Dendritic cell treated with granulocyte-macrophage colony-stimulating factor and Interleukin-4, amounts not matched to agents 40 ng/mL and 50 ng/mL, for 4 days (primary cell): ENCODE results near the gene PDZD8.
"Not testable (repeated sequence)": the region's sequence is repeated elsewhere in the genome, so short reads cannot be mapped to it uniquely, and the experiment has no call there.

Experiments
- H3K27ac Mint-ChIP-seq: one replicate; pipeline ENCODE4 v1.8.0; 2022; ENCODE audit warnings: mild to moderate bottlenecking, mixed read lengths
- H3K27me3 Mint-ChIP-seq: one replicate; pipeline ENCODE4 v1.8.0; 2022; ENCODE audit warnings: mild to moderate bottlenecking, mixed read lengths
- H3K36me3 Mint-ChIP-seq: one replicate; pipeline ENCODE4 v1.8.0; 2022; ENCODE audit warnings: low read depth, mixed read lengths
- H3K4me1 Mint-ChIP-seq: one replicate; pipeline ENCODE4 v1.8.0; 2022; ENCODE audit warnings: low read depth, mixed read lengths
- H3K4me3 Mint-ChIP-seq: one replicate; pipeline ENCODE4 v1.8.0; 2022; ENCODE audit warnings: mild to moderate bottlenecking, moderate library complexity, mixed read lengths
- H3K9me3 Mint-ChIP-seq: one replicate; pipeline ENCODE4 v1.8.0; 2022; ENCODE audit warnings: mixed read lengths
- intact Hi-C: fragments of 100-400 bp; cut with micrococcal nuclease; formaldehyde crosslinking; loops from one replicate; pipeline ENCODE4 v1.15.0; 2022

PDZD8 gene

GRCh38 chr10:117239721-117240620 is 135.3 kb downstream of the PDZD8 start:
- H3K36me3 Mint-ChIP-seq, result peaks cover 6% of the 10 kb centered on the region
- intact Hi-C loops, result no loop called here
- H3K4me1 Mint-ChIP-seq, result no peaks in the 10 kb centered on the region
- no peak overlapping the region for H3K4me3 Mint-ChIP-seq
- no peak overlapping the region for H3K27ac Mint-ChIP-seq
- peaks cover 50% of the 10 kb centered on the region for H3K27me3 Mint-ChIP-seq
- H3K9me3 Mint-ChIP-seq, result peaks cover 10% of the 10 kb centered on the region

- Mint-ChIP-seq H3K4me3 (no peak overlapping the region), H3K9me3 (peaks cover 10% of the 10 kb centered on the region), H3K4me1 (no peaks in the 10 kb centered on the region), H3K27me3 (peaks cover 47% of the 10 kb centered on the region), H3K27ac (no peak overlapping the region), H3K36me3 (peaks cover 6% of the 10 kb centered on the region)
- intact Hi-C loops, result no loop called here
Observed at GRCh38 chr10:117239051-117239450, 136.2 kb downstream of the PDZD8 start.

GRCh38 chr10:117237401-117237991 is 137.7 kb downstream of the PDZD8 start:
- peaks cover 33% of the 10 kb centered on the region for H3K27me3 Mint-ChIP-seq
- H3K27ac Mint-ChIP-seq, result peak overlapping the region; percentile 40
- H3K4me1 Mint-ChIP-seq, result no peaks in the 10 kb centered on the region
- H3K36me3 Mint-ChIP-seq, result peaks cover 6% of the 10 kb centered on the region
- peaks cover 10% of the 10 kb centered on the region for H3K9me3 Mint-ChIP-seq
- intact Hi-C loops, result no loop called here
- H3K4me3 Mint-ChIP-seq, result no peak overlapping the region

GRCh38 chr10:117230107-117230506 is 145.1 kb downstream of the PDZD8 start:
- H3K4me3 Mint-ChIP-seq, H3K9me3 Mint-ChIP-seq, H3K4me1 Mint-ChIP-seq, H3K36me3 Mint-ChIP-seq, H3K27ac Mint-ChIP-seq, intact Hi-C loops: not testable (repeated sequence)
- H3K27me3 Mint-ChIP-seq, result peaks cover 31% of the 10 kb centered on the region

GRCh38 chr10:117228210-117228609 is 147.0 kb downstream of the PDZD8 start:
- Mint-ChIP-seq H3K36me3 (no peaks in the 10 kb centered on the region), H3K9me3 (no peaks in the 10 kb centered on the region), H3K27me3 (peaks cover 31% of the 10 kb centered on the region), H3K27ac (no peak overlapping the region), H3K4me1 (peaks cover 6% of the 10 kb centered on the region), H3K4me3 (no peak overlapping the region)
- intact Hi-C loops, result loop anchor here (10.0 kb wide), 1 partner anchor 217 kb away; no protein-coding TSS in a partner anchor
